GM12872 (cell line): Measurements from ENCODE around the gene WIF1.

Source experiments
- TF ChIP-seq, protein P1 (sequence below): IDR thresholded peaks from 3 replicates; pipeline ENCODE4 v1.5.1; 2011; ENCODE audit warnings: low read depth, mild to moderate bottlenecking, low read length, moderate library complexity; ENCODE audit not compliant: insufficient read depth

Gene WIF1

GRCh38 chr12:65094722-65095121 is 26.4 kb downstream of the WIF1 start:
- TF ChIP-seq, protein P1, sequence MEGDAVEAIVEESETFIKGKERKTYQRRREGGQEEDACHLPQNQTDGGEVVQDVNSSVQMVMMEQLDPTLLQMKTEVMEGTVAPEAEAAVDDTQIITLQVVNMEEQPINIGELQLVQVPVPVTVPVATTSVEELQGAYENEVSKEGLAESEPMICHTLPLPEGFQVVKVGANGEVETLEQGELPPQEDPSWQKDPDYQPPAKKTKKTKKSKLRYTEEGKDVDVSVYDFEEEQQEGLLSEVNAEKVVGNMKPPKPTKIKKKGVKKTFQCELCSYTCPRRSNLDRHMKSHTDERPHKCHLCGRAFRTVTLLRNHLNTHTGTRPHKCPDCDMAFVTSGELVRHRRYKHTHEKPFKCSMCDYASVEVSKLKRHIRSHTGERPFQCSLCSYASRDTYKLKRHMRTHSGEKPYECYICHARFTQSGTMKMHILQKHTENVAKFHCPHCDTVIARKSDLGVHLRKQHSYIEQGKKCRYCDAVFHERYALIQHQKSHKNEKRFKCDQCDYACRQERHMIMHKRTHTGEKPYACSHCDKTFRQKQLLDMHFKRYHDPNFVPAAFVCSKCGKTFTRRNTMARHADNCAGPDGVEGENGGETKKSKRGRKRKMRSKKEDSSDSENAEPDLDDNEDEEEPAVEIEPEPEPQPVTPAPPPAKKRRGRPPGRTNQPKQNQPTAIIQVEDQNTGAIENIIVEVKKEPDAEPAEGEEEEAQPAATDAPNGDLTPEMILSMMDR, result no peak

- TF ChIP-seq, protein P1, result no peak
These were observed 27.5 kb downstream of the WIF1 start for GRCh38 chr12:65093606-65094005.

DNA sequence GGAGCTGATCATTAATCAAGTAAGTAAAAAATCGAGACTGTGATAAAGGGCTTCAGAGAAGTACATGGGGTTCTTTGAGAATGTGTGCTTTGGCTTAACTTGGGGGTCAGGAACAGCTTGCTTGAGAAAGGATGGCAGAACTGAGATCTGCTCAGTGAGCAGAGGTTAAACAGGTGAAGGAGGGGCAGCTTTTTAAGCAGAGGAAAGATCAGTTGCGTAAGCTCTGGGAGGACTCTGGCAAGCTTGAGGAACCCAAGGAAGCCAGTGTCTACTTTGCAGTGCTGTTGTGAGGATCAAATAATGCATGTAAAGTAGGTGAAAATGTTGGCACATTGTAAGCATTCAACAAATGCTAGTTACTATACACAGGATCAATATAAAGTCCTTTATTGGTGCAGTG is 30.6 kb downstream of the WIF1 start:
- TF ChIP-seq, protein P1, result no peak

DNA sequence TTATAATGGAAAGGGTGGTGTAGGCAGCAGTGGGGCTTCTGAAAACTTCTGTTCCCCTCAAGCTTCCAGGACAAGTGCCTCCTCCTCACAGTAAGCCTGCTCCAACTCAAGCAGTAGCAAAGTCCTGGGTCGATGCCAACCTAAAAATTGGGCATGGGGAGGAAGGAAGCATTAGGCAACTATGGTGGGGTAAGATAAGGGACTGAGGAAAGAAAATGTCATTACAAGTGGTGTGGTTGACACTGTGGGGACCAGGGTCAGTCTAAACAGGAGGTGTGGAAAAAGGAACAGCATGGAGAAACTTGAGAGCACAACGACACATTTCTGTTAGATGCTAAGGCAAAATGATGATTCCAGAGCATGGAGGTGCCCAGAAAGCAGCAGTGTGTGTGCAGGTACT is 34.9 kb downstream of the WIF1 start:
- TF ChIP-seq, protein P1, result no peak

GRCh38 chr12:65084579-65084978 is 36.5 kb downstream of the WIF1 start:
- TF ChIP-seq, protein P1, result no peak

GRCh38 chr12:65083581-65083980 is 37.5 kb downstream of the WIF1 start:
- TF ChIP-seq, protein P1, result no peak

GRCh38 chr12:65082406-65082805 is 38.7 kb downstream of the WIF1 start:
- TF ChIP-seq, protein P1, result no peak

DNA sequence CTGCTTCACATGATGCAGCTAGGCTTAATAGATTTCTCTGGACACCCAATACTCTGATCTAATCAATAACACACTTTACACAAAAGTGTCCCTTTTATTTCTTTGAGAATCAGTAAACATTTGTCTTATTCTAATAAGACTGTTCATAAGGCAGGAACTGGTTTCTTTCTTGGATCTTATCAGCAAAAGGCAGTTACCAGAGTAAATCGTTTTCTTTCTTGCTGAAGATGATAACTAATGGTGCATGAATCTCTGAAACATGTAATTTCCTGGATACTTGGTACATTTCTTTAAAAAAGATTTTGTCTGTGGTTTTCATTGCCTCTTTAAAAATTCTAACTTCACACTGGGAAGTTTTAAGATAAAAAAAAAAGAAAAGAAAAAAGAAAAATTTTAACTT is 39.6 kb downstream of the WIF1 start:
- TF ChIP-seq, protein P1, result no peak
